Caki2 (cell line): Measurements from ENCODE around the gene PDE1A. TPM values are rescaled to one million over a fixed set of nuclear protein-coding genes. Genes with fewer than 3 reads are reported as not detected.
"Not testable (repeated sequence)": the region's sequence is repeated elsewhere in the genome, so short reads cannot be mapped to it uniquely, and the experiment has no call there.

Source experiments
- DNase-seq: peaks from one replicate; pipeline ENCODE4 v3.0.0-alpha.2; 2015; ENCODE audit warnings: low read depth
- in situ Hi-C: cut with HindIII; loops from 2 replicates; pipeline ENCODE4 v1.10.0; 2016; ENCODE audit warnings: low sequenced_read_pairs, low pct_unique_long_range_greater_than_20kb, mixed read lengths
- total RNA-seq: library from RNA; depleted of rRNA; stranded (reverse); fragments of >200 nt; shearing (Covaris generic); gene quantifications from 2 replicates; pipeline ENCODE4 v1.2.3, GENCODE V29; 2014; ENCODE audit warnings: low replicate concordance

The PDE1A gene
- total RNA-seq, 1 experiment from 2014 or later, result not detected

DNA sequence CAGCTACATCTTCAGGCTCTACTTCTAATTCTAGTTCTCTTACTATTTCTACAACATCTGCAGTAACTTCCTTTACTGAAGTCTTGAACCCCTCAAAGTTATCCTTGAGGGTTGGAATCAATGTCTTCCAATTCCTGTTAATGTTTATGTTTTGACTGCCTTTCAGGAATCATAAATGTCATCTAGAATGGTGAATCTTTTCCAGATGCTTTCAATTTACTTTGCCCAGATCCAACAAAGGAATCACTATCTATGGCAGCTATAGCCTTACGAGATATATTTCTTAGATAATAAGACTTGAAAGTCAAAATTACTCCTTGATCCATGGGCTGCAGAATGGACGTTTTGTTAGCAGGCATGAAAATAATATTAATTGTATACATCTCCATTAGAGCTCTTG is 123.9 kb downstream of the PDE1A start:
- in situ Hi-C loops, result no loop called here

DNA sequence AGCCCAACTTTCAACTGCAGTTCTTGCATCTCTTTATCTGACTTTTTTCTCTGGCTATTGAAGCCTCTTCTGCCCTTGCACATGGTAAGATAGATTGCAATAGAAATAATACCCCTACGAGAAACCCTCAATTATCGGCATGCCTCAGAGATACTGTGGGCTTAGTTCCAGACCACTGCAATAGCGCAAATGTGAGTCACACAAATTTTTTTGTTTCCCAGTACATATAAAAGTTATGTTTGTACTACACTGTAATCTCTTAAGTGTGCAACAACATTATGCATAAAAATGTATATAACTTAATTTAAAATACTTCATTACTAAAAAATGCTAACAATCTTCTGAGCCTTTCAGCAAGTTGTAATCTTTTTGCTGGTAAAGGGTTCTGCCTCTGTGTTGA is 124.7 kb downstream of the PDE1A start:
- in situ Hi-C loops, result no loop called here
- no peak for DNase-seq

More for the DNA sequence above, 123.9 kb downstream of the PDE1A start:
- DNase-seq, result no peak

DNA sequence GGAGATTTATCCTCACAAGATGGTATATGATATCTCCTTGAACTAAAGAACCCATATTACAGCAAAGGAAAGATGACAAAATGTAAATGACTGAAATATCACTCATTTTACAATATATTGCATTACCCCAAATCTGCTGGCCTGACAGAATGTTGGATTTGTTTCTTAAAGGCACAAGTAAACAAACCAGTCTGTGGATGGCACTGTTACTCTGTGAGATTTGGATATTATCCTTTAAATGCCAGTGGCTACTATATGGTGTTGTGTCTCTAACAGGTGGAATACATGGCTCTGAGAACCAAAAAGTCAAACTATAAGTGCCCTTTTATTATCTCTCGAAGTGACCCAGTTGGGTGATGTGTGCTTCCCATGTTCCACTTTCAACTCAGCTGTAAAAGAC is 125.7 kb downstream of the PDE1A start:
- in situ Hi-C loops, result no loop called here
- peak; percentile 28 for DNase-seq

DNA sequence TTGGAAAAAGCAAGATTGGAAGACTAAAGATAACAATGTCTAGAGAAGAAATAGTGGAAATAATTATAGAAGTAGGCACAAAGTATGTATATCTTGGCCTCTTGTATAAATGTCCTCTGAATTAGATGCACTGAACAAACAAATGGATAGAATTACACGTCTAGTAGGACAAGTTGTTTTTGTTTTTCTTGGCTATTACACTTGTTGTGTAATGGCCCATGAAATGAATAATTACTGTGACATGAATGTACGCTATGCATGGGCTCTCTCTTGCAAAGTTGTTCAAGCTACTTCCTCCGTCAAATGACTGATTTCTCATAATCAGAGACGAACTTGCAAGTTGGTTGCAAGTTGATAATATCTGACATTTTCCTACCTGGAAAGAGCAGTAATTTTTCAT is 126.2 kb downstream of the PDE1A start:
- in situ Hi-C loops, result no loop called here
- peak; percentile 78 for DNase-seq

DNA sequence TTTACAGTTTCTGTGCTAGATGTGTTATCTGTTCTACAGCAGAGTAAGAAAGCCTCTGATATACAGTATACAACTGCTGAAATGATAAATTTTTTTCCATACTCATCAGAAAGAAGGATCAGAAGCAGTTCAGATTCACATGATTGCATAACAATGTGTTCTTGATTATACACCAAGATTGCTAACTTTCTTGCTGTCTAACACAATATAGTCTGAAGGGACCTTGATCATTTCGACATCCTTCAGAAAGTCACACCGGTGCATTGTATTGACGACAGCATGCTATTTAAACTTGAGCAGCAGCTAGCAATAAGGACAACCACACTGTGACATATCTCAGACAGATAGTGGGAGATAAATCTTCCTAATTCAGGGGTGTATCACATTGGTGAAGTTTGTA is 127.2 kb downstream of the PDE1A start:
- in situ Hi-C loops, result no loop called here
- DNase-seq, result no peak

GRCh38 chr2:182298456-182298855 is 128.4 kb downstream of the PDE1A start:
- in situ Hi-C loops, result no loop called here
- no peak for DNase-seq

DNA sequence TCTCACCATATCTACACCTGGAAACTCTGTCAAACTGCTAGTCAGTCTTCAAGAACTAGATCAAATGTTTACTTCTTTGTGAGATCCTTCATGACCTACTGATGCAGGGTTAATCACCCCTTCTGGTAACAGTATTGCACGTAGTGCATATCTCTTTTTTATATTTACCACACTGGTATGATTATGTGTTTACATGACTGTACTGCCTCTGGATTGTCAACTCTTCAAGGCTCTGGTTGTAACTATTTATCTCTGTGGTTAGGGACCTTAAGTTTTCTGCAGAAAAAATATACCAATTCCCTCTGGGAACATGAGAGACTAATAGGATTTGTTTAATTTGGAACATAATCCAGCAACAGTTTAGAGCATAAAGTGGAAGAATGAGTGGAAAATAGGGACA is 135.5 kb downstream of the PDE1A start:
- DNase-seq, result no peak

DNA sequence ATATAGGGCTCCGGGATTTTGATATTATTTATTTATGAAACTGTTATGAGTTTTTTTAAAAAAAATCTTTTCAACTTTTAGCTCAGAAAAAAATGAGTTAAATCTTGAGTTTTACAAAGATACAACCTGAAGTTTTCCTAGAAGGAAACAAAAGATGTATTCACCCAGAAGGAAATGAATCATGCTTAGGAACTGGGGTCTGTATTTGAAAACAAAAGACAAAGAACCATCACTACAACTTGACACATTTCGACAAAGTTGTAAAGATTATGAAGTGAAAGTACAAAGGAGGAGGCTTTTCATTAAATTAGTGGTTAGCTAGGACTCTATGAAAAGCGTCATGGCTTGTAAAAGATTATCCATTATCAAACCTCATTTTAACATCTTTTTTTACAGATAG is 143.3 kb downstream of the PDE1A start:
- DNase-seq, result no peak
- in situ Hi-C loops, result no loop called here

More for the DNA sequence above, 135.5 kb downstream of the PDE1A start:
- in situ Hi-C loops, result no loop called here

- DNase-seq, result no peak
- in situ Hi-C loops, result no loop called here
Measured at GRCh38 chr2:182281276-182281675, 145.6 kb downstream of the PDE1A start.

GRCh38 chr2:182280118-182280517 is 146.7 kb downstream of the PDE1A start:
- in situ Hi-C loops, result no loop called here
- no peak for DNase-seq

DNA sequence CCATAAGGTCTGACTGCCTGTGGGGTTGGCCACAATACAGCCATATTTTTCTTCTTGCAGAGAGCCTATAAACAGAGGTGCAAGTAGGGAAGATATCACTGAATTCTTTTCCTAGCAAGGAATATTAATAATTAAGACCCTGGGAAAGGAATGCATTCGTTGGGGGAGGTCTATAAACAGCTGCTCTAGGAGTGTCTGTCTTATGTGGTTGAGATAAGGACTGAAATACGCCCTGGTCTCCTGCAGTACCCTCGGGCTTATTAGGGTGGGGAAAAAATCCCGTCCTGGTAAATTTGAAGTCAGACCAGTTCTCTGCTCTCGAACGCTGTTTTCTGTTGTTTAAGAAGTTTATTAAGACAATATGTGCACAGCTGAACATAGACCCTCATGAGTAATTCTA is 150.2 kb downstream of the PDE1A start:
- in situ Hi-C loops, DNase-seq: not testable (repeated sequence)

DNA sequence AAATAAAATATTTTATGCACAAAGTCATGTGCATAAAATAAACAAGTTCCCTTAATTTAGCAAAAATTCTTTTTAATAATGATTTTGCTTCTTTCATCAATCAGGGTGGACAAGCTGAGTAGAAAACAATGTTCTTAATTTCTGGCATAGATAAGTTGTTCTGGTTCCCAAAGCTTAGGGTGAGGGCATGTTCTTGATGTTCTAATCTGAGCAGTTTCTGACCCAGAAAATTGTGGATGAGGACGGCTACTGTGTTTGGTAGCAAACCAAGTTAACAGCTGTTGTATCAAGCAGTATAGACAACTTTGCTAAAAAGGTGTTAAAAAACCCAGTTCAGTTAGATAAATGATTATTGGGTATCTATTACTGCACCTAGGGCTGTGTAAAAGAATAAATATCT is 158.9 kb downstream of the PDE1A start:
- in situ Hi-C loops, result no loop called here
- DNase-seq, result no peak

- in situ Hi-C loops, result no loop called here
- no peak for DNase-seq
Measured at GRCh38 chr2:182266909-182267308, 159.9 kb downstream of the PDE1A start.

- in situ Hi-C loops, result no loop called here
- no peak for DNase-seq
Measured at GRCh38 chr2:182265718-182266117, 161.1 kb downstream of the PDE1A start.

DNA sequence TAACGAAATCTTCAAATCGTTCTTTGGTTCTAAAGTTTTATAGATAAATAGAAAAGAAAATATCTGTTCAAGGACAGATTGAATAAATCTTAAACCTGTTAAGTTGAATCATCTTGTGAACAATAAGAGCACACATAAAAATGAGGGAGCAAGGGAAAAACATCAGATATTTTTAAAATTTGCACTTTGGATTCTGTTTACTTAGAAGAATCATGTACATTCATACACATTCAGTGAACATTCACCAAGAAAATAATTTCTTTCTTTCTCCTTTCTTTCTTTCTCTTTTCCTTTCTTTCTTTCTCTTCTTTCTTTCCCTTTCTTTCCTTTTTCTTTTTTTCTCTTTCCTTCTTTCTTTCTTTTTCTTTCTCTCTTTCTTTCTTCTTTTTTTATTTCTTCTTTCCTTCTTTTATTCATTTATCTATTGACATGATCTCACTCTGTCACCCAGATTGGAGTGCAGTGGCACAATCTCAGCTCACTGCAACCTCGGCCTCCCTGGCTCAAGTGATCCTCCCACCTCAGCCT is 164.9 kb downstream of the PDE1A start:
- DNase-seq, result no peak
- in situ Hi-C loops, result no loop called here

DNA sequence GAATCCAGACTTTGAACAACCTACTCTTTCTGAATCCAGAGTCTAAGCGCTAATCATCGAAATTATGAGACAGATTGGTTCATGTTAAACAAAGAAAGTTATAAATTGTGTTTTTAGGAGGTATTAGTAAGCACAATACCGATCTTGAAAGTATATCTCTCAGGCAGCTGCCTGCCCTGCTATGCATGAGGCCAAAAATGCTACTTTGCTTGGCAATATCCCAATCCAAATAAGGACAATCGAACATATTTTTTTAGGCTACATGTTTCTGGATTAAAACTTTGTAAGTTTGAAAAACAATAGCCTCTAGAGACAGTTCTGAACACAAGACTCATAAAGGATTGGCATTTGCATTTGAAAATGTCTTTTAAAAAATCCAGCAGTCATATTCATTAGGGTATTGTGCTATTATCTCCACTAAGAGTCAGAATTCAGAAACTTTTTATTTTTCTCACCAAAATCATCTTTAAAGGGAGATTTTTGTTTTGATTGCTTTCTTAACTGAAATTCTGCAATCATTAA is 167.1 kb downstream of the PDE1A start:
- in situ Hi-C loops, result no loop called here
- no peak for DNase-seq

- no peak for DNase-seq
- in situ Hi-C loops, result no loop called here
Measured at GRCh38 chr2:182252534-182252933, 174.3 kb downstream of the PDE1A start.

GRCh38 chr2:182248898-182249297 is 177.9 kb downstream of the PDE1A start:
- no peak for DNase-seq
- in situ Hi-C loops, result no loop called here

GRCh38 chr2:182248362-182248761 is 178.5 kb downstream of the PDE1A start:
- DNase-seq, result no peak
- in situ Hi-C loops, result no loop called here

- in situ Hi-C loops, result no loop called here
- no peak for DNase-seq
Measured at GRCh38 chr2:182247831-182248230, 179.0 kb downstream of the PDE1A start.

DNA sequence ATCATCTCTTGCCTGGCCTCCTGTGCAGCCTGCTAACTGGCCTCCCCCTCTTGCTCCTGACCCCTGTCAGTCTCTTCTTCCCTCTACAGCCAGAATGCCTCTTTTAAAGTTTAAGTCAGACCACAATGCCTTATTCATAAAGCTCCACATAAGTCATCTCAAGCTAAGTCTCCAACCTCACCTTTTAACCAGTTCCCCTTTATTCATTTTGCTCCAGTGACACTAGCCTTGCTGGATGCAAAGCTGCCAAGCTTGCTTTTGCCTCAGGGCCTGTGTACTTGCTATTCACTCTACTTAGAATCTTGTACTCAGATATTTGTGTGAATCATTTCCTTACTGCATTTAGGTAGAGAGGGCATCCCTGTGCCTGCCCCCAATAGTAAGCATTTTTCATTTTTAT is 180.9 kb downstream of the PDE1A start:
- no peak for DNase-seq

More for the DNA sequence above, 180.9 kb downstream of the PDE1A start:
- in situ Hi-C loops, result no loop called here
